NCI-H345 treated with DMSO at 0.1 percent for 48 hours (cell line): ENCODE results near the gene MIEF2.
"Not testable (repeated sequence)": the region's sequence is repeated elsewhere in the genome, so short reads cannot be mapped to it uniquely, and the experiment has no call there.

Experiments
- DNase-seq: peaks from one replicate; lab custom pipeline; 2025; ENCODE audit not compliant: unreplicated experiment; lab: John Stamatoyannopoulos, UW

The MIEF2 gene, protein sequence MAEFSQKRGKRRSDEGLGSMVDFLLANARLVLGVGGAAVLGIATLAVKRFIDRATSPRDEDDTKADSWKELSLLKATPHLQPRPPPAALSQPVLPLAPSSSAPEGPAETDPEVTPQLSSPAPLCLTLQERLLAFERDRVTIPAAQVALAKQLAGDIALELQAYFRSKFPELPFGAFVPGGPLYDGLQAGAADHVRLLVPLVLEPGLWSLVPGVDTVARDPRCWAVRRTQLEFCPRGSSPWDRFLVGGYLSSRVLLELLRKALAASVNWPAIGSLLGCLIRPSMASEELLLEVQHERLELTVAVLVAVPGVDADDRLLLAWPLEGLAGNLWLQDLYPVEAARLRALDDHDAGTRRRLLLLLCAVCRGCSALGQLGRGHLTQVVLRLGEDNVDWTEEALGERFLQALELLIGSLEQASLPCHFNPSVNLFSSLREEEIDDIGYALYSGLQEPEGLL

DNA sequence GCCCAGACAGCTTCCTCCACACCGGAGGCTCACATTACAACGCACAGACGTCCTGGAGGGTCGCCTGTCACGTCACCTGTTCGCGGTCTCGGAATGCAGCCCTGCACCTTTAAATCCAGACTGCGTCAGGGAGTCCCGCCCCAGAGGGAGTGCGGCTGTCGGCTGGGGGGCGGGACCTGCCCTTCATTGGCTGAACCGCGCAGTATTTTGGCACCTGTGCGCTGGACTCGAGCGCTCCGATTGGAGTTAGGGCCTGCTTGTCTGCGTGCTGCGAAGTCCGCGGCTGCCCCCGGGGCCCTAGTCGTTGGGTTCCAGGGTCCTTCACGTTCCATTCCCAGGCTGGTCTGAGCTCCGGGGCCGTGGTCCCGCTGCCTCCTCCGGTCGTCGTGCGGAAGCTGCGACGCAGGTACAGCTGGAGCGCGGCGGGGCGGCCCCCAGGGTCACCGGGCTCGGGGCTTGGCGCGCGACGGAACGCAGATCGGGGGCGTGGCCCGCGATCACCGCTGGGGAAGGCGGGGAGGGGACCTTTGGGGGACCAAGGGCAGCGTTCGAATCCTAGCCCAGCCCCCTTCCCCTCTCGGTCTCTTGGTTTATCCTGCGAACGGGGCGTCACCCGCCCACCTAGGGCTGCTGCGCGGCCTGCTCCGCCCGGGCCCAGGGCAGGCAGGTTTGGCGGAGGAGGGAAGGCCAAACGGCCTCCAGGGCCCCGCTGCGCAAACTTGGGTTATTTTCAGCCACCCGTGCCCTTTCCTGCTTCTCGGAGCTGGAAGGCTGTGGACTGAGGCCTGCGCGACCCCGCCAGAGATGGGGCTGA lies at the start of gene MIEF2:
TSS of gene MIEF2 (plus strand) at position 331 of the 814 bp plus-strand sequence. CDS start 2,059 bp downstream, outside the sequence.
- DNase-seq: peak; percentile 81

DNA sequence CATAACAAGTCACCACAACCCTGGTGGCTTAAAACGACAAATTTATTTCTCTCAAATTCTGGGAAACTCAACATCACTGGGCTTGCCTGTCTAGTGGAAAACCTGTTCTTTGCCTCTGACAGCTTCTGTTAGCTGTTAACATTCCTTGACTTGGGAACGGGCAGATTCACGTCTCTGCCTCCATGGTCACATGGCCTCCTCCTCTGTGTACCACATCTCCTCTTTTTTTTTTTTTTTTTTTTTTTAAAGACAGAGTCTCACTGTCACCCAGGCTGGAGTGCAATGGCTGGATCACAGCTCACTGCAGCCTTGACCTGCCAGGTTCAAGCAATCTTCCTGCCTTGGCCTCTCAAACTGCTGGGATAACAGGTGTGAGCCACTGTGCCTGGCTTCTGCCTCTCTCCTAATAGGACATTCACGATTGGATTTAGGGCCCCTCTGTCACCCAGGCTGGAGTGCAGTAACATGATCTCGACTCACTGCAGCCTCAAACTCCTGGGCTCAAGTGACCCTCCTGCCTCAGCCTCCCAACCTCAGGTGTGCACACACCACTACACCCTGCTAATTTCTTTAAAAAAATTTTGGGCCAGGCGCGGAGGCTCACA lies 46.7 kb upstream of the MIEF2 start:
- no peak for DNase-seq

DNA sequence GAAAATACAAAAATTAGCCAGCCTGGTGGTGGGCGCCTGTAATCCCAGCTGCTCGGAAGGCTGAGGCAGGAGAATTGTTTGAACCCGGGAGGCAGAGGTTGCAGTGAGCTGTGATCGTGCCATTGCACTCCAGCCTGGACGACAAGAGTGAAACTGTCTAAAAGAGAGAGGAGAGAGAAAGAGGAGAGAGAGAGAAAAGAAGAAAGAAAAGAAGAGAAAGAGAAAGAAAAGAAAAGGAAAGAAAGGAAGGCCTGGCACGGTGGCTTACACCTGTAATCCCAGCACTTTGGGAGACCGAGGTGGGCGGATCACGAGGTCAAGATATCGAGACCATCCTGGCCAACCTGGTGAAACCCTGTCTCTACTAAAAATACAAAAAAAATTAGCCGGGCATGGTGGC lies 43.6 kb upstream of the MIEF2 start:
- DNase-seq: not testable (repeated sequence)

DNA sequence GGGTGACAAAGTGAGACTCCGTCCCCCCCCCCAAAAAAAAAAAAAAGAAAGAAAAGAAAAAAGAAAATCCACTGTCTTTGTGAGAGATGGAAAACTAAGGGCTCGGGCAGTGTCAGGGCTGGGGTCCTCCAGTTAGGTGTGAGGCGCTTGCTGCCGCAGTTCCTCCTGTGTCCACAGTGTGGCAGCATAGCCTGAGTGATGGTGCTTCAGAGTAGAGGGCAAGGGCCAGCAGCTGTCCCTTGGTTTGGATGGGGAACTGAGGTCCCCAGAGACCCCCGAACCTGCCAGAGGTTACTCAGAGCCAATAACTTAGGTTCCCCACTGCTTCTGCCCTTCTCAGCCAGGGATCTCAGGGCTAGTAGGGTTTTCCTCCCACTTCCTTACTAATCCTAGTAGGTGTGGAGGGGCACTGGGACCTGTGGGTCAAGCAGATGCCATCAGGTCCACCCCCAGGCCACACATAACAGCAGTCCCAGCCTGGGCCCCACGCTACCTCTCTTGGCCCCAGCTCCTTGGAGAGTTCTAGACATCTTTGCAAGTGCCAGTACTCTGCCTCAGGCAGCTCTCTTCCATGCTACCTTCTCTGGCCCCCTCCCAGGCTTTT lies 42.9 kb upstream of the MIEF2 start:
- DNase-seq: peak; percentile 0

DNA sequence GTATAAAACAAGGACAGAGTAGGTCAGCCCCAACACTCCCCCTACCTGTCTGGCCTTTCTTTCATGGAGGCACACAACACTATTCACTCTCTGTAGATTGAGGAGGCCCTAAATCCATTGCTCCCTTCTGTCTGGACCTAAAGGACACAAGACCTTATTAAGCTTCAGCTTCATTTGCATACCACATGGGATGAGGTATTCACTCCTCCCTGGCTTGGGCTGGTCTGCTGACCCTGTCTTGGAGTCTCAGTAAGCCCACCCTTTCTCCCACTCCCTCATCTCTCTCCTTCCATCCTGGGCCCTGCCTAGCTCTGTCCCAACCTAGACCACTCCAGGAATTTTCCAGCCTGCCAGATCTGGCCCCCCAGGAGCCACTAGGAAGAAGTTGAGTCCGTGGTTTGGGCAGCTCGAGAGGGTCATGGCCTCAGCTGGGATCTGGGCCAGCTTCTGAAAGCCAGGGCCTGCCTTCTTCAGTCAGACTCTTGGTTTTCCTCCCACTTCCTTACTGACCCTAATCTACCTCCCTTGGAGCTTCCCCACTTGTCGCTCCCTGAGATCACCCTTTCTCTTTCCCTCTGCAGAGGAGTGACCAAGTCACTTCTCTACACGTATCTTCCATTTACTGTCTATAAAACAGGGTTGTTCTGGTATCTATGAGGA lies 41.6 kb upstream of the MIEF2 start:
- no peak for DNase-seq

DNA sequence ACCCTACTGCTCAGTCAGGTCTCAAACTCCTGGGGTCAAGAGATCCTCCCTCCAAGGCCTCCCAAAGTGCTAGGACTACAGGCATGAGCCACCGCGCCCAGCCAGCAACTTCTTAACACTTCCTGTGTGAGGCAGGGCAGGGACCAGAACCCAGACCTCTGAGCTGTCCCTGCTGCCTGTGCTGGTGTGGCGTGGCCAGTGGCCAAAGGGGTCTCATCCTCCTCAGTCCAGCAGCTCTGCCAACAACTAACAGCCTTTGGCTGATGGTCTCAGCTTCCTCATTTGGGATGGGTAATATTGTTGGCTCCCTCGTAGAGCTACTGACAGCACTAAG lies 36.4 kb upstream of the MIEF2 start:
- DNase-seq: no peak

DNA sequence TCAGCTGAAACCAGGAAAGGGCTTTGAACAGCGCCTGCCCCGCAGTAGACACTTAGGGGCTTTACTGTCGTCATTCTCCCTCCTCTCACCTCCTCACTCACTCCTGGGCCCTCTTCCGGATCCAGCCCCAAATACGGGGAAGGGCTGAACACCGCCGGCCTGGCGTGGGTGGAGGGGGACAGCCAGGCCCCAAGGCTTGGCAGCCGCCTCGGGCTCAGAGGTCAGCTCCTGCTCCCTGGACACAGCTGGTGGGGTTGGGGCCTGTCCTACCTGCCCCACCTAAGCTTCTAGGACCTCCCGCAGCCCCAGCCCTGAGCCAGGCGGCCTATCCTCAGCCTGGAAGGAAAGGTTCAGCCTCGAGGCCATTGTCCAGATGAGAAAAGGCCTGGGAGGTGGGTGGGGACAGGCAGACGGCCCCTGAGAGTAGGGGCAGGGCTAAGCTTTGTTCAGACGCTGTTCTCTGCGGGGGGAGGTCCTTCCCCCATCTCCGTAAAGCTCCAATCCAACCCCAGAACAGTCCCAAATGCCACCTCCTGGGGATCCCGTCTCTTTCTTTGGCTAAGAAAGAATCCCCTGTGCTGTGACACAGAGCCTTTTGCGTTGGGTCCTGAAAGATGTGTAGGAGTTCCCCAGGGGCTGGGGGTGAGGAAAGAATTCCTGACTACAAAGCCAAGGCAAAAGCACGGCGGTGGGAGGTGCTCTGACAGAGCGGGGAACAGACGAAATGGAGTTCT lies 35.9 kb upstream of the MIEF2 start:
- no peak for DNase-seq

DNA sequence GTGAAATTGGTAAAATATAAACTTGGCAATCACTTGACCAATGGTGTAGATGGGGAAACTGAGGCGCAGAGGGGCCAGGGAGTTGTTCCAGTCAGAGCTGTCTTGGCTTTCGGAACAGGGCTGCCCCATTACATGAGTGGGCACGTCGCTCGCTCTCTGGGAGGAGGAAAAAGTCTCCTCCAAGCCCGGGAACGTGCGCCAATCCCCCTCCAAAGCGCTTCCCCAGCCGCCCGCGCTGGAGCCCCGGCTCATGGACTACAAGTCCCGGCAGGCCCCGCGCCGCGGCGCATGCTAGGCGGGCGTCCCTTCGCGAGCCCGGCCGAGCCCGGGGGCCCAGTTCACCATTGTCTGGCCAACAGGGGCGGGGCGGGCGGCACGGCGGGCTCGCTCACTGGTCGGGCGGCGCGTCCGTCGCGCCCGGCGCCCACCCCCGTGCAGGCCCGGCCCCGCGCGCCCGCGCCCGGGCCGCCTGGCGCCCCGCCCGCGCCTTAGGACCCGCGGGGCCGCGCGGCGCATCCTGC lies 35.3 kb upstream of the MIEF2 start, which contains the start of gene LLGL1:
TSS of gene LLGL1 (plus strand) at position 515 of the 521 bp plus-strand sequence. CDS start 48 bp downstream, outside the sequence.
- peak; percentile 65 for DNase-seq

DNA sequence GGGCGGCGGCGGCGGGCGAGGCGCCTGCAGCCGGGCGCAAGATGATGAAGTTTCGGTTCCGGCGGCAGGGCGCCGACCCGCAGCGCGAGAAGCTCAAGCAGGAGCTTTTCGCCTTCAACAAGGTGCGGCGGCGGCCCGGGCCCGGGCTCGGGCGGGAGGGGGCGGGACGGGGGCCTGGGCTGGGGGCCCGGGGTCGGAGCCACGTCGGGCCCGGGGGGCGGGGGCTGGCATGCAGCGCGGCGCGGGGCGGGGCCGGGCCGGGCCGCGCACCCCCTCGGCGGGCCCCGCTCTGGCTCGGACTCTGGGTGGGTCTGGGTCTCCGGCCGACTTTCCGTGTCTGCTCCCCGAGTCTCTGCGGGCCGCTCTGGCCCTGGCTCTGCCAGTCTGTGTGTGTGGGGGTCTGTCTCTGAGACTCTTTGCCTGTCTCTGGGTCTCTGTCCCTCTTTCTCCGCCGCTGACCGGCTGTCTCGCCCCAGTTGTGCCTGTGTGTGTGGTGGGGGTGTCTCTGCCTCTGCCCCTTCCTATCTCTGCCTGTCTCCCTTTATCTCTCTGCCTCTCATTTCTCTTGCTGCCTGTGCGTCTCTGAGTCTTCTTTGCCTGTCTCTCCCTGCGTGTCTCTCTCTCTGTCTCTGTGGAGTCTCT lies 34.7 kb upstream of the MIEF2 start:
- DNase-seq: no peak

DNA sequence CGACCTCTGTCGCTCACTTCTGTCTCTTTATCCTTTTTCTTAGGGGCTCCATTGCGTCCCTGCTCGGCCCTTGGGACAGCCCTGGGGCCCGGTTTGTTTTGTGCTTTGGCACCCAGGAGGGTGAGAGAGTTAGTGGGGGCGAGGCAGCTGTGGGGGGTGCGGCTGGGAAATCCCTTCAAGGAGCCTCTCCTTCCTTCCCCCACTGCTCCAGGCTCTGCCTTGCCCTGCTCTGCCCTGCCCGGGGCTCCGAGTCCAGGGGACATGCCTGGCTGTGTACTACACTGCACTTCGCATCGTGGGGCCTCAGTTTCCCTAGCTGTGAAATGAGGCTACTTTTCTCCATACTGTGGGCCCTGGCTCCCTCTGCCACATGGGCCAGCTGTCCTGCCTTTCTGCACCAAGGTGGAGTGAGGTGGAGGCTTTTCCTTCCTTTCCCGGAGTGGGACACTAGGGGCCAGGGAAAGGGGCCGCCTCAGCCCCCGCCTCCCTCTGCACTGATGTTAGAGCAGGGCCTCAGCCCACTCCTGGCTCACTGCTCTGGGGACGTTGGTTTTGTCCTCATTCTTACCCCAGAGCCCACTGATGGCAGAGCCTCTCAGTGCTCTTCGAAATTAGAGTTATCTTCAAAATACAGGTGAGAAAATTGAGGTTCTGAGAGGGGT lies 34.0 kb upstream of the MIEF2 start:
- DNase-seq: no peak

DNA sequence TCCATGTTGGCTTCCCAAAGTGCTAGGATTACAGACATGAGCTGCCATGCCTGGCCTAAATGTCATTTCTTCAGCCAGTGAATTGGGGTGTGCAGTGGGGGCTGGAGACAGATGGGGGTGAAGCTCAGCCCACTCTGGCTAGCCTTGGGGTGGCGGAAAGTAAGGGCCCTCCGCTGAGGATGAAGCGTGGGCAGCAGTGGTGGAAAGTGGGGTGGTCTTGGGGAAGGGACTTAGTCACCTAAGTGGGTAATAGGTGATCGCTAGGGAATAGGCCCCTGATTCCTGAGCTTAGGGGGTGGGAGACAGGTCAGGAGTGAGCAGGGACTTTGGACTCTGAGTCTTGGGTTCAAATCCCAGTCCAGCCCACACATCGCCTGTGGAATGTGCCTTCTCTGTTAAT lies 32.8 kb upstream of the MIEF2 start:
- DNase-seq: no peak

DNA sequence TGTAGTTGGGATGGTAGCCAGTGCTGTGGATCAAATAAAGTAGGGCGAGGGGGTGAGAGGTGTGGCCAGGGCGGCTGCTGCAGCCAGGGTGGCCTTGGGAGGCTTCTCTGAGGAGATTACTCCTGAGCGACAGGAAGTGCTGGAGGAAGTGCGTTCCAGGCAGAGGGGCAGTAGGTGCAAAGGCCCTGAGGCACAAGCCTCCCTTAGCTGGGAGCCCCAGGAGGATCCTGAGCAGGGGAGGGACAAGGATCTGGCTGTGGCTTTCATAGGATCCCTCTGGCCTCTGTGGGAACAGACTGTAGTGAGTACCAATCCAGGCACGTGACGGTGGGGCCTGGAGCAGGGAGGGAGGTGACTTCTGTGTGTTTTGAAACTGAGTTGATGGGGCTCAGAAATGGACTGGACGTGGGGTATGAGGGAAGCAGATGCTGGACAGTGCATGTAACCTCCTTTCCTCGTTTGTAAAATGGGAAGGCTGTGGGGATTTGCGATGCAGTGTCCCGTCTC lies 32.2 kb upstream of the MIEF2 start:
- no peak for DNase-seq

DNA sequence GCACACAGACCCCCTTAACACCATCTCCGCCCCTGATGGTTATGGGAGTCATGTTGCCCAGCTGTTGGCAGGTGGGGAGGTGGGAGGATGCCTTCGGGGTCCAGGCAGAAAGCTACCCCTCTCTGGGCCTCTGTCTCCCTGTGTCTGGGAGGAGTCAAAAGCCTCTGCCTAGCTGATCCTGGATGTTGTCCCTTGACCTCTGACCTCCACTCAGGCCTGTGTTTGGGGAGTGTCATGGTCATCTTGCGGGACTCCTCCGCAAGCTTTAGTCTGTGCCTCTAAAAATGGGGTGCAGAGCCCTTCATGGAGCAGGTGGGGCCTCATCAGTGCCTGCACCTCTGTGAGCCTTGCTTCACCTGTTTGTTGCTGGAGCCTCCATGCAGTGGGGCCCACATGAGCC lies 31.2 kb upstream of the MIEF2 start:
- DNase-seq: no peak

DNA sequence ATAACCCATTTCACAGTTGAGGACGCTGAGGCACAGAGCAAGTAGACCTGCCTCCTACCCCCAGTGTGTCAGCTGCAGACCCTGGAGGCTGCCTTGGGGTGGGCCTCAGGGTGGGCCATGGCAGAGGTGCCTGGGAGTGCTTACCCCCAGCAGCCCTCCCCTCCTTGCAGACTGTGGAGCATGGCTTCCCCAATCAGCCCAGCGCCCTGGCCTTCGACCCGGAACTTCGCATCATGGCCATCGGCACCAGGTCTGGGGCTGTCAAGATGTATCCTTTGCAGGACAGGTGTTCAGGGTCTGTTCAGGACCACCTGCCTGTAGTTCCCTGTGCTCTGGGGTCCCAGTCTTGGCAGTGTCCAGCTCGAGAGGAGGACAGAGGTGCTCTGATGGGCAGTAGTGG lies 30.7 kb upstream of the MIEF2 start:
- no peak for DNase-seq

DNA sequence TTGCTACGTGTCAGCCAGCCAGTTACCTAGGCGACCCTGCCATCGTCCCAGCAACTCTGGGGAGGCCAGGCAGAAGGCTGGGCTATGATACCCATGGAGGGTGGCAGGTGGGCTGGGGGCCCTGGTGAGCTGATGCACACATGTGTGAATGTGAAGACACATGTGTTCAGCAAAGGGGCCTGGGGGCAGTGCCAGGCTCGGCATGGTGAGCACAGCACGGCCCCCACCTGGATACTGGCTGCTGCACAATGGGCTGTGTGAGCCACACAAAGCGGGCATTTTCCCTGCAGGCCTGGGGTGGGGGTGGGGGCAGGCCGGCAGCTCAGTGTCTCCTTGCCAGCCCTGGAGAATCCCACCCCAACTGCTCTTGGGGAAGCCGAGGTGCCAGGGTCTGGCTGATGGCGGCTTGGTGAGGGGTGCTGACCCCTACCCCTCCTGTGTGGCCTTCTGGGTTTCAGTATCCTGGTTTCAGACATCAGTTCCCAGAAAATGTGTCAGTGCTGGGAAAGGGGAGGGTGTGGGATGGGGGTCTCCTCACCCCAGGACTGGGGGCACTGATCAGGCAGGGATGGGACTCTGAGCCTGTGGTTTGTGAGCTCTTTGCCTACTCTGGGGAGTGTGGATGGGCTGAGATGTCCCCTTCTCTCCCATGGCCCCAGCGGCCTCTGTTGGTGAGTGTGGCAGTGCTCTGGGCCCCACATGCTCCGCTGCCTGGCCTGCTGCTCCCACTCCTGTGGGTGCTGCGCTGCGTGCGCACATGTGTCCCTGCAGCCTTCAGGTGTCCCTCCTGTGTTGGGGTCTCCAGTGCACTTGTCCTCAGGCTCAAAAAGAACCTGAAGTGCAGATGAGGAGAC lies 29.9 kb upstream of the MIEF2 start:
- DNase-seq: no peak

DNA sequence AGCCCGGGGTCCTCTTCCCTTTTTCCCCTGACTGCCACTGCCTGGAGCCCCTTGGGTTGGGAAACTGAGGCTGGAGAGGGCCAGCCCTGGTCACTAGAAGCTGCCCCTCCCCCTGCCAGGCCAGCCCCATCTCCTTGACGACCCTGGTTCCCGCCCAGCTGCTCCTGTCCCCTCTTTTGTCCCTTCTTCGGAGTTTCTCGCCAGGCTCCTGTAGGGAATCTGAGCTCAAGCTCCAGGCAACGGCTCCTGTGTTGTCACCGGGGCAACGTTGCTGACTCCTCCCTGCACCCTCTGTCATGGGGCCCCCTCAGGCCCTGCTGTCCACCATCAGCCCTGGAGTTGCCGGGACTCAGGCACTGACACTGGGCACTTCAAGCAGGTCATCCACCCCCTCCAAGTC lies 29.3 kb upstream of the MIEF2 start:
- DNase-seq: no peak

DNA sequence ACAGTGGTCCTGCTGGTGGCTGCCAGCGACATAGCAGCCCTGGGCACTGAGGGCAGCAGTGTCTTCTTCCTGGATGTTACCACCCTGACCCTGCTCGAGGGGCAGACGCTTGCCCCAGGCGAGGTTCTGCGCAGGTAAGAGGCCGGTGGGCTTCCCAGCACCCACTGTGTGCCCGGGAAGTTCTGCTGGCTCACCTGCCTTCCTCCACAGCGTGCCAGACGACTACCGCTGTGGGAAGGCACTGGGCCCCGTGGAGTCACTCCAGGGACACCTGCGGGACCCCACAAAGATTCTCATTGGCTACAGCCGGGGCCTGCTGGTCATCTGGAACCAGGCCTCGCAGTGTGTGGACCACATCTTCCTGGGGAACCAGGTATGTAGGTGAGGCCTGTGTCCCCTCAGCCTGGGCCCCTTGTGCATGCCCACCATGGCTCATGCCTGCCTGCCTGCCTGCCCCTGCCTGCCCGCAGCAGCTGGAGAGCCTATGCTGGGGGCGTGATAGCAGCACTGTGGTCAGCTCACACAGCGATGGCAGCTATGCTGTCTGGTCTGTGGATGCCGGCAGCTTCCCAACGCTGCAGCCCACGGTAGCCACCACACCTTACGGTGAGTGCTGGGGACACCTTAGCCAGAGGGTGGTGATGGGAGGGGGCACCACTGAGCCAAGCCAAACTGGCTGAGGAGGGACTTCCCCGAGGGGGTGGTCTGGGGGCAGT lies 26.5 kb upstream of the MIEF2 start:
- DNase-seq: no peak
